H1 (cell line): ENCODE data around the gene JADE3.

ENCODE experiments used
- BRCA1 ChIP-seq: IDR thresholded peaks from 2 replicates; pipeline ENCODE4 v1.6.1; 2012; ENCODE audit warnings: low read depth, low read length, improper control_type of control experiment
- CEBPB ChIP-seq: IDR thresholded peaks from 2 replicates; pipeline ENCODE4 v1.6.1; 2012; ENCODE audit warnings: low read depth, low read length
- EP300 ChIP-seq, 2 experiments: IDR thresholded peaks; 1 replicate in 1 of 2; 2 replicates in 1 of 2; pipeline ENCODE4 v1.6.1; 2011 to 2012; ENCODE audit warnings: low read depth in 2 of 2, low read length in 2 of 2, mild to moderate bottlenecking in 2 of 2, borderline replicate concordance in 1 of 2, inconsistent platforms in 1 of 2, moderate library complexity in 1 of 2
- EZH2 ChIP-seq: fragments of 200-600 bp; sonication (generic); IDR thresholded peaks from 2 replicates; pipeline ENCODE4 v1.7.1; 2012; ENCODE audit warnings: low read depth, mild to moderate bottlenecking, moderate library complexity, low read length, inconsistent platforms; ENCODE audit not compliant: severe bottlenecking
- HDAC2 ChIP-seq, 2 experiments: fragments of 300-600 bp in 1 of 2; sonication (generic) in 1 of 2; IDR thresholded peaks; 2 replicates each; pipeline ENCODE4 v1.6.1; 2011 to 2012; ENCODE audit warnings: low read depth in 2 of 2, low read length in 2 of 2, mild to moderate bottlenecking in 2 of 2, moderate library complexity in 2 of 2, borderline replicate concordance in 1 of 2, inconsistent platforms in 1 of 2
- JUN ChIP-seq: IDR thresholded peaks from 2 replicates; pipeline ENCODE4 v1.6.1; 2011; ENCODE audit warnings: low read depth, mild to moderate bottlenecking, improper control_type of control experiment, low read length
- JUND ChIP-seq: IDR thresholded peaks from 2 replicates; pipeline ENCODE4 v1.6.1; 2011; ENCODE audit warnings: mild to moderate bottlenecking, improper control_type of control experiment, low read length
- MAFK ChIP-seq: IDR thresholded peaks from 2 replicates; pipeline ENCODE4 v1.6.1; 2012; ENCODE audit warnings: low read depth, mild to moderate bottlenecking, improper control_type of control experiment, low read length
- POLR2AphosphoS5 ChIP-seq: IDR thresholded peaks from 2 replicates; pipeline ENCODE4 v1.6.1; 2011; ENCODE audit warnings: low read depth, low read length
- RAD21 ChIP-seq, 2 experiments: IDR thresholded peaks in 1 of 2; conservative IDR thresholded peaks in 1 of 2; 2 replicates each; pipeline ENCODE4 v1.6.1; 2011; ENCODE audit warnings: low read depth in 2 of 2, low read length in 2 of 2, improper control_type of control experiment in 1 of 2, inconsistent platforms in 1 of 2, mild to moderate bottlenecking in 1 of 2, moderate library complexity in 1 of 2
- RXRA ChIP-seq: IDR thresholded peaks from 2 replicates; pipeline ENCODE4 v1.6.1; 2011; ENCODE audit warnings: low read depth, mild to moderate bottlenecking, low read length, moderate library complexity; ENCODE audit not compliant: insufficient read depth
- SP2 ChIP-seq: IDR thresholded peaks from 2 replicates; pipeline ENCODE4 v1.6.1; 2012; ENCODE audit warnings: mild to moderate bottlenecking, low read length, inconsistent platforms
- YY1 ChIP-seq: IDR thresholded peaks from 2 replicates; pipeline ENCODE4 v1.6.1; 2011; ENCODE audit warnings: low read depth, mild to moderate bottlenecking, low read length
- TF ChIP-seq, protein P1 (sequence below), 3 experiments: IDR thresholded peaks; 1 replicate in 2 of 3; 2 replicates in 1 of 3; pipeline versions ENCODE4 v1.5.1 to v1.6.1; 2011; ENCODE audit warnings: low read length in 3 of 3, mild to moderate bottlenecking in 3 of 3, inconsistent platforms in 2 of 3, low read depth in 1 of 3, moderate library complexity in 1 of 3; ENCODE audit not compliant: insufficient read depth in 1 of 3; ENCODE audit errors: control extremely low read depth in 1 of 3

DNA sequence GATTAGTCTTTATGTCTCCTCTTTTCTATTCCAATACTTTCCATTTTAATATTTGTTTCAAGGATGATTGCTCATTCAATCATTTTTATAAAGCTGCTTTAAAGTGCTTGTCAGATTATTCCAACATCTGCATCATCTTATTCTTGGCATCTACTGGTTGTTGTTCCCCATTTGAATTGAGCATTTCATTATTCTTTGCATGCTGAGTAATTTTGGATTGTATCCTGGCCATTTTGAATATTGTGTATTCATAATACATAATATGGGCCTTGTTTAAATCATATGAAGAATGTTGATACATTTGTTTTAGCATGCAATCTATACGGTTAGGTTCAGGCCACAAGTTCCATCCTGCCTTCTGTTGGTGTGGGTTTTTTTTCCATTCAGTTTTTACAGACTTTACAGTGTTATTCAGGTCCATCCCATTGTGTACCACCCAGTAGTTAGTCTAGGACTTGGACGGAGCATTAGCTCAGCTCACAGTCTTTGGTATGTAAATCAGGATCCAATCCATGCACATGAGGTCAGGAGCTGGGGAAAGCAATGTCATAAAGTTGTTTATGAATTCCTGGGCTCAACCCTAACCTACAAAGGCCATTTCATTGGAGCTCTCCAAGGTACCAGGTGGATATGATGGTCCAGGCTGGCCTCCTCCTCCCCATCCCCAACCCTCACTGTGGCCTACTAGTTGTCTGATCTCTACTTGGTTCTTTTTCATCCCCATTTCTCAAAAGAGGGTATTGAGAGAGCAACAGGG lies 186.3 kb downstream of the JADE3 start:
- no peak for TF ChIP-seq BRCA1
- TF ChIP-seq YY1: no peak
- no peak for TF ChIP-seq EZH2
- TF ChIP-seq, protein P1, sequence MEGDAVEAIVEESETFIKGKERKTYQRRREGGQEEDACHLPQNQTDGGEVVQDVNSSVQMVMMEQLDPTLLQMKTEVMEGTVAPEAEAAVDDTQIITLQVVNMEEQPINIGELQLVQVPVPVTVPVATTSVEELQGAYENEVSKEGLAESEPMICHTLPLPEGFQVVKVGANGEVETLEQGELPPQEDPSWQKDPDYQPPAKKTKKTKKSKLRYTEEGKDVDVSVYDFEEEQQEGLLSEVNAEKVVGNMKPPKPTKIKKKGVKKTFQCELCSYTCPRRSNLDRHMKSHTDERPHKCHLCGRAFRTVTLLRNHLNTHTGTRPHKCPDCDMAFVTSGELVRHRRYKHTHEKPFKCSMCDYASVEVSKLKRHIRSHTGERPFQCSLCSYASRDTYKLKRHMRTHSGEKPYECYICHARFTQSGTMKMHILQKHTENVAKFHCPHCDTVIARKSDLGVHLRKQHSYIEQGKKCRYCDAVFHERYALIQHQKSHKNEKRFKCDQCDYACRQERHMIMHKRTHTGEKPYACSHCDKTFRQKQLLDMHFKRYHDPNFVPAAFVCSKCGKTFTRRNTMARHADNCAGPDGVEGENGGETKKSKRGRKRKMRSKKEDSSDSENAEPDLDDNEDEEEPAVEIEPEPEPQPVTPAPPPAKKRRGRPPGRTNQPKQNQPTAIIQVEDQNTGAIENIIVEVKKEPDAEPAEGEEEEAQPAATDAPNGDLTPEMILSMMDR (IDR thresholded peaks at IDR 0.05; ENCODE audit: control extremely low read depth in 1 of 3, insufficient read depth in 1 of 3, low read depth in 1 of 3, low read length in 3 of 3): no peak
- no peak for TF ChIP-seq CEBPB
- TF ChIP-seq JUND: no peak
- TF ChIP-seq RAD21 (IDR thresholded peaks at IDR 0.05 in 1 of 2, conservative IDR thresholded peaks at IDR 0.05 in 1 of 2; ENCODE audit: low read depth in 2 of 2, low read length in 2 of 2): no peak
- TF ChIP-seq JUN: no peak
- no peak for TF ChIP-seq RXRA
- TF ChIP-seq MAFK: no peak
- no peak for TF ChIP-seq POLR2AphosphoS5
- no peak for TF ChIP-seq SP2
- TF ChIP-seq HDAC2 (IDR thresholded peaks at IDR 0.05; ENCODE audit: borderline replicate concordance in 1 of 2, low read depth in 2 of 2, low read length in 2 of 2): no peak
- TF ChIP-seq EP300 (IDR thresholded peaks at IDR 0.05; ENCODE audit: borderline replicate concordance in 1 of 2, low read depth in 2 of 2, low read length in 2 of 2): no peak
